CD4-positive, alpha-beta T cell treated with Interleukin-15 for 1 hour (primary cell): Measurements from ENCODE around the gene ZBTB8A.
A peak's percentile ranks its signal among the peaks of the same experiment; 100 is the strongest.
"Not testable (repeated sequence)": the region's sequence is repeated elsewhere in the genome, so short reads cannot be mapped to it uniquely, and the experiment has no call there.

Experiments
- DNase-seq: peaks from one replicate; pipeline ENCODE4 v3.0.0-alpha.2; 2020

ZBTB8A gene

GRCh38 chr1:32539584-32540571, 651 bp downstream of the ZBTB8A start:
- DNase-seq = no peak

GRCh38 chr1:32540605-32541004, 1.4 kb downstream of the ZBTB8A start:
- no peak for DNase-seq

- DNase-seq = no peak
Measured at GRCh38 chr1:32541064-32541566, 1.9 kb downstream of the ZBTB8A start.

GRCh38 chr1:32546611-32547010, 7.4 kb downstream of the ZBTB8A start:
- DNase-seq = no peak

GRCh38 chr1:32549616-32550015, 10.4 kb downstream of the ZBTB8A start:
- no peak for DNase-seq

GRCh38 chr1:32554288-32554687, 15.1 kb downstream of the ZBTB8A start:
- no peak for DNase-seq

GRCh38 chr1:32557035-32557434, 17.8 kb downstream of the ZBTB8A start:
- DNase-seq = not testable (repeated sequence)

GRCh38 chr1:32557812-32558211, 18.6 kb downstream of the ZBTB8A start:
- DNase-seq = no peak

- DNase-seq = no peak
Measured at GRCh38 chr1:32568929-32569328, 29.7 kb downstream of the ZBTB8A start.

GRCh38 chr1:32580348-32581017, 41.3 kb downstream of the ZBTB8A start:
- no peak for DNase-seq

- DNase-seq = no peak
Measured at GRCh38 chr1:32592943-32593342, 53.7 kb downstream of the ZBTB8A start.

- DNase-seq = no peak
Measured at GRCh38 chr1:32600034-32600433, 60.8 kb downstream of the ZBTB8A start.

GRCh38 chr1:32605711-32606424, 66.6 kb downstream of the ZBTB8A start:
- no peak for DNase-seq

- DNase-seq = no peak
Measured at GRCh38 chr1:32606565-32607371, 67.5 kb downstream of the ZBTB8A start.

GRCh38 chr1:32609180-32609579, 70.0 kb downstream of the ZBTB8A start:
- DNase-seq = no peak

GRCh38 chr1:32611859-32612188, 72.6 kb downstream of the ZBTB8A start:
- DNase-seq = no peak

GRCh38 chr1:32612189-32612881, 73.1 kb downstream of the ZBTB8A start:
- DNase-seq = peak; percentile 65

- no peak for DNase-seq
Measured at GRCh38 chr1:32613472-32613871, 74.2 kb downstream of the ZBTB8A start.

- DNase-seq = no peak
Measured at GRCh38 chr1:32618673-32619221, 79.5 kb downstream of the ZBTB8A start.

- DNase-seq = no peak
Measured at GRCh38 chr1:32619701-32620485, 80.7 kb downstream of the ZBTB8A start.

GRCh38 chr1:32622205-32622604, 83.0 kb downstream of the ZBTB8A start:
- DNase-seq = no peak
